Fibroblast of villous mesenchyme (primary cell): ENCODE results near the gene ENPP5. TPM values are rescaled to one million over a fixed set of nuclear protein-coding genes. Genes with fewer than 3 reads are reported as not detected.

Experiments used
- DNase-seq: peaks from one replicate; pipeline ENCODE4 v3.0.0-alpha.2; 2010; ENCODE audit warnings: low read depth
- H3K4me3 ChIP-seq: 2 replicates; pipeline ENCODE4 v1.5.1; 2011; ENCODE audit warnings: low read depth, mild to moderate bottlenecking, low read length
- CTCF ChIP-seq: IDR thresholded peaks from 2 replicates; pipeline ENCODE4 v1.5.1; 2012; ENCODE audit warnings: low read depth, mild to moderate bottlenecking, low read length; ENCODE audit not compliant: insufficient read depth
- total RNA-seq: library from RNA; depleted of rRNA; stranded (reverse); fragments of >200 nt; gene quantifications from 2 replicates; pipeline ENCODE4 v1.2.3, GENCODE V29; 2012

Gene ENPP5
- total RNA-seq, 1 donor = 0.43 TPM

GRCh38 chr6:46118157-46118556 lies 52.6 kb downstream of the ENPP5 start:
- no peak for DNase-seq
- no peak for TF ChIP-seq CTCF
- H3K4me3 ChIP-seq = no peak overlapping the region

GRCh38 chr6:46116289-46116688 lies 54.5 kb downstream of the ENPP5 start:
- DNase-seq = no peak
- H3K4me3 ChIP-seq = no peak overlapping the region
- TF ChIP-seq CTCF = no peak

- DNase-seq = no peak
- TF ChIP-seq CTCF = no peak
- H3K4me3 ChIP-seq = no peak overlapping the region
Observed at GRCh38 chr6:46115634-46116033, 55.1 kb downstream of the ENPP5 start.

GRCh38 chr6:46113370-46113769 lies 57.4 kb downstream of the ENPP5 start:
- TF ChIP-seq CTCF = no peak
- H3K4me3 ChIP-seq = no peak overlapping the region
- no peak for DNase-seq

Other genes with a start within 250 kb of the ENPP5 start
- not detected in 2 replicates for gene CLIC5, start 155.1 kb downstream of the ENPP5 start, total RNA-seq
- gene ENPP4, start 41.0 kb downstream of the ENPP5 start, total RNA-seq = 0.32 and 2.2 TPM in 2 replicates